GM03348 (cell line): ENCODE measurements around the gene YJEFN3.
A peak's percentile ranks its signal among the peaks of the same experiment; 100 is the strongest.

Source experiments
- DNase-seq: peaks from one replicate; pipeline ENCODE4 v3.0.0; 2012; ENCODE audit warnings: low spot score

YJEFN3 gene, protein sequence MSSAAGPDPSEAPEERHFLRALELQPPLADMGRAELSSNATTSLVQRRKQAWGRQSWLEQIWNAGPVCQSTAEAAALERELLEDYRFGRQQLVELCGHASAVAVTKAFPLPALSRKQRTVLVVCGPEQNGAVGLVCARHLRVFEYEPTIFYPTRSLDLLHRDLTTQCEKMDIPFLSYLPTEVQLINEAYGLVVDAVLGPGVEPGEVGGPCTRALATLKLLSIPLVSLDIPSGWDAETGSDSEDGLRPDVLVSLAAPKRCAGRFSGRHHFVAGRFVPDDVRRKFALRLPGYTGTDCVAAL

DNA sequence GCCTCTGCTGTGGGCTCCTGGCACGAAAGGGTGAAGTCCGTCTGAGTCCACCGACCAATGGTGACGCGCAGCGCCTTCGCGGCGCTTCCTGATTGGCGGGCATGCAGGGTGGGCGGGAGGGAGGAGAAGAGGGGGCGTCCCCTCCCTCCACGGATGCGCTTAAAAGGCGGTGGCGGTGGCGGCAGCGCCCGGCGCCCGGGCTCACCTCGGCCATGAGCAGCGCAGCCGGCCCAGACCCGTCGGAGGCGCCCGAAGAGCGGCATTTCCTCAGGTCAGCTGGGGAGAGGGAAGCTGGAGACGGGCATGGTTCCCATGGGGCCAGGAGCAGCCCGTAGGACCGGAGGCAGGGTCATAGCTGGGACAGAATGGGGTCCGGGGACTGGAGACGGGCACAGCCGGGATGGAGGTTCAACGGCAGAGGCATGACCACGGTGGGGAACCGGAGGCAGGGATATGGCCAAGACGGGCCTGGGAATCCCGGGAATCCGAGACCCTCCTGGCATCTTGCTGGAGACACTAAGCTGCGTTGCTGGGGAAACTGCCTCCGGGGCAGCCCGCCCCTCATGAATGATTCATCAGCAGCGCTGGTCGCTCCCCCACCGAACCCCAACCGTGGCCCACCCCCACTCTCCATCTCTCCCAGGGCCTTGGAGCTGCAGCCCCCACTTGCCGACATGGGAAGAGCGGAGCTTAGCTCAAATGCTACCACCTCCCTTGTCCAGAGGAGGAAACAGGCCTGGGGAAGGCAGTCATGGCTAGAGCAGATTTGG, at the start of gene YJEFN3:
Gene YJEFN3, plus strand, starts transcription at position 191 of the 770 bp plus-strand sequence. Its CDS starts 22 bp downstream, at position 213.
- no peak for DNase-seq

DNA sequence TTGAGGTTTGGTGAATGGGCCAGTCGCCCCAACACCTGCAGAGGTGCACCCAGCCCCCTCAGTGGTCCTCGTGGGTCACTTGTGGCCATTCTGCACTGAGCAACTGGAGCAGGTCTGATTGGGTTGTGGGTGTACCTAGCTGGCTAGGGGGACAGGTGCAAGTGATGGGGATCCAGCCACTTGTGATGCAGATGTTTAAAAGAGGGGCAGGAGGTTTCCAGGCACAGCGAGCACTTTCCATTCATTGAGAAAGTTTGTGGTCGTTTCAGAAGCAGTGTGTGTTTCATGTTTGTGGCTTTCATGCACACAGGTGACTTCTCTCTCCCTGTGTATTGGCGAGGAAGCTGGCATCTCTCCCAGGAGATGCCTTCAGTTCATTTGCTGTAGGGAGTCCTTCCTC, 48.0 kb upstream of the YJEFN3 start:
- no peak for DNase-seq

DNA sequence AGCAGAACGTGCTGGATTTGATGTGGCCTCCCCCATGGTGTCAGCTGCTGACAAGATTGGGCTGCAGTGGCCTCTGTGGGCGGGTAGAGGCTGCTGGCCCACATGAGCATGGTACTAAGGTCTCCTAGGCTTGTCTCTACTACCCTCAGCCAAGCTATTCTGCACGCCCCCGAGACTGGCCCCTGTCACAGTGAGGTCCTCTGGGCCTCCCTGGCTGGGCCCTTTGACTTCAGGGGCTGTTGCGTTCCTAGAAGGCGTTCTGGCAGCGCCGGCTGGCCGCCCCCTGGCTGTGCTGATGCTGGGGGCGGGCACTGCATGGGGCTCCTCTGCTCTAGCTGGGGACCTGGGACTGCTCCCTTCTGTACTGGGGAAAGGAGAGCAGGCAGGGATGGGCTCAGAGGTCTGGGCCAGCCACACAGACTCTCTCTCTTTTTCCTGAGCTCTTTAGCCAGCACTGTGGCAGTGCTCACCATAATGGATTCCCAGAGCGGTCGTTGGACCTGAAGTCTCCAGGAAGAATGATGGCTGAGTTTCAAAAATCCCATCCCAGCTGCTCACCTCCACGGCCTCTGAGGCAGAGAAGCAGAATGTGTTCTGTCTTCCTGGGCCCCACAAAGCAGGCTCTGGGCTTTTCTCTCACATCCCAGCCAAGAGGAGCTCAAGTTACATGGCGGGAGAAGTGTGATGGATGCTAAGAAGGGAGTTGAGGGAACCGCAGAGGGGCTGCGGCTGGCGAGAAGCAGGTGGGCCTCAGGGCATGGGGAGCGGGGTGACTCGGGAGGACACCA, 45.7 kb upstream of the YJEFN3 start:
- no peak for DNase-seq

DNA sequence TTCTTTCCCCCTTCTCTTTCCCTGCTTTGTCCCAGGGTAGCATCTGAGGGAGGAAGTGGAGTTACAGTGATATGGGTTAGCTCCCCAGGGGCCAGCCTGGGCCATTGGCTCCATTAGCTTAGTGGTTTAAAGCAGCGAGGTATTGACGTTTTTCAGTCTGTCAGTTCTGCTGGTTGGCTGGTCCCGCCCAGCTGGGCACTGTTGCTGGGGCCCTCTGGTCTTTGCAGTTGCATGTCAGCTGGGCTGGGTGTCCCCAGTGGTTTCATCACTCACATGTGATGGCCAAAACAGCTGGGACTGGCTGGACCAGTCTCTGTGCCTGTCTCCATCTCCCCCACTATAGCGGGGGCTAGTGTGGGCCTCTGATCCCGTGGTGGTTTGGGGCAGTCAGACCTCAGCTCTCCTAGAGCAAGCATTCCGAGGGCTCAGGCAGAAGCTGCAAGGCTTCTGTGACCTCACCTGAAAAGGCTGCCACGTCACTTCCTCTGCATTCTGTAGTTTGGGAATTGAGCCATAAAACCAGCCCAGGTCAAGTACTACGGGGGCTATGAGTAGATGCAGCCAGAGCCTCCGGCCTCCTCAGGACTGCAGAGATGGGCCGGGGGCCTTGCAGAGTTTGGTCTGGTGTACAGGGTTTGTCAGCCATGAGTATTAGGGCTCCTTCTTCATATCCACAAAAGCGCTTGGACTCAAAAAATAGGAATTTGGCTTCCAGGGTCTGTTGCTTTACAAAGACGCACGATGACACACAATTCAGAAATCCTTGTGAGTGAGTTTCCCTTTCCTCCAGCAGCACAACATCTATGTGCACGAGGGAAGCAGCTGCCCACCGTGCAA, 43.3 kb upstream of the YJEFN3 start:
- DNase-seq = no peak

DNA sequence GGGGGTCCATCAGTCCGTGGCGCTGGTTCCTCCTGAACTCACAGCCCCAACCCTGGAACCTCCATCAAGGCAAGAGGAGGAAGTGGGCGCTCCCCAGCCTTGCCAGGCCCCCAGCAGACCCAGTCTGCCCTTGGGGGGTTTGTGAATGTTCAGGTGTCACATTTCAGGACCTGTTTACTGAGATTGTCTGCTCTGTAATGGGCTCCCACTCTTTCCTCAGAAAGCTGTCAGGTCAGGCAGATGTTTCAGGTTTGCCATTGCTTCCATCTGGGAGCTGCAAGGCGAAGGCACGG, 42.8 kb upstream of the YJEFN3 start:
- no peak for DNase-seq

DNA sequence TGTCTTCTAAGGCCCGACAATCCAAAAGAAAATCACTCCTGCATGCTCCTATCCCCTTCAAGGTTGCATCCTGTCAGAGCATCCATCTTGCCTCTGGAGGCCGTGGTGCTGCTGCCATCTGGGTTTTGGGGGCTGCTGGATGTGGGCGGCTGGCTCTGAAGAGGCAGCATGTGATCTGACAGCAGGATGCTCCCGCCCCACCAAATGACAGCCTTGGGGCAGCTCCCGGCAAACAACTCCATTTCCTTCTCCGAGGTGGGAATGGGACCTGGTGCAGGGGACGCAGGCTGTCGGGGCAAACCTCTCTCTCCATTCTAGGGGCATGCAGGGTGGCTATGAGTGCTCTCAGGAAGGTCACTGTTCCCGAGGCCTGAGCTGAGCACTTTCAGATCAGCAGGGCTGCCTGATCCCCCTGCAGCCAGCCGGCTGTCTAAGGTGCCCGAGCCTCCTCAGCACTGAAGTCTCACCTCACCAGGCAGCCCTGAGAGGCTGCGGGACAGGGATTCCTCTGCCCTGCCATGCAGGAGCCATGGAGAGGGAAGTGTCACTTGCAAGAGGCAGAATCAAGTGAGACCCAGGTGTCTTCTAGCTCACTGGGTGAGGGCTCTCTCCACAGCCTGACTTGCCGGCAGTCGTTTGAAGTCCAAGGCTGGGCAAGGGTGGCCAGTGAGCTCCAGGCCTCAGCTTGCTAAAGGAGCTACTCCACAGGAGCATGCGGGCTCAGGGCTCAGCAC, 42.2 kb upstream of the YJEFN3 start:
- no peak for DNase-seq

DNA sequence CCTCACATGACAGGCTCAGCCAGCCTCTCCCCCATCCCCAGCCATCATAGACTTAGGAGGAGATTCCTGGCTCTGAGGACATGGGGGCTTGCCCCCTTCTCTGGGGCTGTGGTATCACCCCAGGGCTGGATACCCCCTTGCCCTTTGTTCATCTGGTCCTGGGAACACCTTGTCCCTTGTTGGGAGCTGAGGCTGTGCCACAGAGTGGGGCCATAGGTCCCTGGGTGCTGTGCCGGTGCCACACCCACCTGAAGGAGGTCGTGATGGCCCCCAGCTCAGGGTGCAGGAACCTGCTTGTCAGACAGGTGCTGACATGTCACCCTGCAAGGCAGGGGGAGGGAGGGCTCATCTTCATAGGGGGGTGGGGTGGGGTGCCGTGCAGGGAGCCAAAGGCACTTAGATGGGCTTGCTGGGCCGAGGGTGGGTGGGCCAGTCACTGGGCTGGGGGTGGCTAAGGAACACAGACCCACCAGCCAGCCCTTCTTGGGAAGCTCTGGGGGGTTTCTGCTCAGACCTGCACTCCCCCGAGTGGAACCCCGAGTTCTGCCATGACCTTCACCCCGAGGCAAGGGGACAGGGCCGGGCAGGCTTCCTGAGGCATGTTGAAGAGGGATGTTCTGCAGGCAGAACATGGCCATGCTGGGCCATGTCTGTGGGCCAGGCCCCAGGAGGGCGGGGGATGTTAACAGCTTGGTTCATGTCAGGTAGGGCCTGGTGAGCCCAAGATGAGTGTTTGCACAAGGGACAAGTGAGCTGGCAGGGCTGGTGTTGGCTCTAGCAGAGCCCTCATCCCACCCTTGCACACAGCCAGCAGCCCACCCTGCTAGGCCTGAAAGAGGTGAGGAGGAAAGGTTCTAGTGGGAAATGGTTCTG, 41.4 kb upstream of the YJEFN3 start:
- DNase-seq = no peak

DNA sequence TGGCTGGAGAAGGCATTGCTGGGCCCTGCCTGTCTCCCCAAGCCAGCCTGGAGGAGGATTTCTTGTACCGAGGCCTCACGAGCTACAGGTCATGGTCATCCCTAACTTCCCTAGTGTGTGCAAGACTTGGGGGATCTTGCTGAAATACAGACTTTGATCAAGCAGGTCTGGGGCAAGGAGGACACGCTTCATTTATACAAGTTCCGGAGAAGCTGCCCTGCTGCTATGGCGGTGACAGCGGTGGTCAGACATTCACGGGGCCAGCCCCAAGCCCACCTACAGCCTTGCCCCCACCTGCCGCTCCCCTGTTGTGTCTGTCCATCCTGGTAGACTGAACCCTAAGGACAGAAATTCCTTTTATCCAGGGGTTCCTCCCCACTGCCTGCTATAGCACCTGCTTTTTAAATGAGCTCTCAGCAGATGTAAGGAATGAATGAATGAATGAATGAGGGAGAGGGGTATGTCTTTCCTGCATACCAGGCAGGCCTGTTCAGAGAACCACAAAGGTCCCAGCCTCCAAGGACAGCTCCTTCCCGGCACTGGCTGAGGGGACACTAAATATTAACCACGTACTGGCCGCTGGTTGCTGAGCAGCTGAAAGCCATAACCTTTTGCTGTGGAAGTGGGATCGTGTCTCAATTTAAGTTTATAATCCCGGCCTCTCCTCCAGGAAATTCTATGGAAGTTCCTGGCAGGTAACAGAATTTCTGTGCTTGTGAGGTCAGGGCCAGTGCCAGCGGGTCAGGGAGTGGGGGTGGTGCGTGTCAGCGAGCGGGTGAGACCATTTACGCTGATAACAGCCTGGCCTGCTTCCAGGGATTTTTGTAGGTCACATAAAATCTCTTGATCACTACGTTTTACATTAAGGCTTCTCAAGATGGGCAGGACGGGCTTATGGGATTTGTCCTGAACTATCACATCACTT, 40.5 kb upstream of the YJEFN3 start:
- no peak for DNase-seq

DNA sequence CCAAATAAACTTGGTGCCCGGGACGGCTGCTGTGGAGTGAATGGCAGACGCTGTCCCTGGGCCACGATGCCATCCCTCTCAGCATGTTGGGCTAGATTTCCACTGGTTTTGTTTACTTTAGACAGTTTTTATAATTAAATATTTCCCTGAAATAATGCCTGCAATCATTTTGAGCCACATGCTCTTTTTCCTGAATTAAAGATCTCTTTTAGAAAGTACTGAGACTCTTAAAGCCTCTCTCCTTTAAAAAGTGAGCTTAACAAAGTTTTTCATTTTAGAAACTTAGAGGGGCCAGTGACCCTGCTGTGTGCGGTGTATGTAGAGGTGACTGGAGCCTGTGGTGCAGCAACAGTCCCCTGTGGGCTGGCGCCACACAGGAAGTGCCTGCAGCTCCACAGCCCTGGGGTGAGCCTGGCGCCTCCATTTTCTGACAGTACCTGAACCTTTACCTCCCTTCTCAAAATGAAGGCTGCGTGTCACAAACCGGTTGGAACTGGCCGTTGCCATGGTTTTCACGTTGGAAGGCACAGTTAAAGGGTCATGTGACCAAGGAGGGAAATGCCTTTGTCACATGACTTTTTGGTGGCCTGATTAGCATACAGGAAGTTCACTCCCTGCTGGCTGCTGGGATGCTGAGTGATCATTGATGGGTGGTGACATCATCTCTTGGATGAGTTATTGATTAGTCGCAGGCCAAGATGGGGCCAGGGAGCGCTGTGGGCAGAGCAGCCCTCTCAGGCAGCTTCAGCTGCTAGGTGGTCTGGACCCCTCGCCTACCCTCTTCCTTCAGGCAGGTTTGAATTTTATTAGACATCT, 39.6 kb upstream of the YJEFN3 start:
- peak; percentile 94 for DNase-seq

DNA sequence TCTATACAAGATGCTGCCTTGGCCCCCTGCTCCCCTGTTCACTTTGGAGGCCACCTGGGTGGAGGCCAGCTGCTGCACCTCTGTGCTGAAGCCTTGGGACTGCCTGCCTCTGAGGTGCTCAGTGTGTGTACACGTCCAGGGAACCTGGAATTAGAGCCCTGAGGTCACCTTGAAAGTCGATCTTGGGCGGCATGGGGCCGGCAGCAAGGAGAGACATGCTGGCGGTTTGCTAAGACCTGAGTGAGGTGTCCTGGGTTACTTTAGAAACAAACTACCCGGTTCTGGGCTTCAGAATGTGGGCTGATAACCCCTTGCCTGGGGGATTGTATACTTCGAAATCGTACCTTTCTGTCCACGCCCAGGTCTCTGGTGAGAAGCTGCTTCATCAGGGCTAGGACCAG, 38.9 kb upstream of the YJEFN3 start:
- no peak for DNase-seq

DNA sequence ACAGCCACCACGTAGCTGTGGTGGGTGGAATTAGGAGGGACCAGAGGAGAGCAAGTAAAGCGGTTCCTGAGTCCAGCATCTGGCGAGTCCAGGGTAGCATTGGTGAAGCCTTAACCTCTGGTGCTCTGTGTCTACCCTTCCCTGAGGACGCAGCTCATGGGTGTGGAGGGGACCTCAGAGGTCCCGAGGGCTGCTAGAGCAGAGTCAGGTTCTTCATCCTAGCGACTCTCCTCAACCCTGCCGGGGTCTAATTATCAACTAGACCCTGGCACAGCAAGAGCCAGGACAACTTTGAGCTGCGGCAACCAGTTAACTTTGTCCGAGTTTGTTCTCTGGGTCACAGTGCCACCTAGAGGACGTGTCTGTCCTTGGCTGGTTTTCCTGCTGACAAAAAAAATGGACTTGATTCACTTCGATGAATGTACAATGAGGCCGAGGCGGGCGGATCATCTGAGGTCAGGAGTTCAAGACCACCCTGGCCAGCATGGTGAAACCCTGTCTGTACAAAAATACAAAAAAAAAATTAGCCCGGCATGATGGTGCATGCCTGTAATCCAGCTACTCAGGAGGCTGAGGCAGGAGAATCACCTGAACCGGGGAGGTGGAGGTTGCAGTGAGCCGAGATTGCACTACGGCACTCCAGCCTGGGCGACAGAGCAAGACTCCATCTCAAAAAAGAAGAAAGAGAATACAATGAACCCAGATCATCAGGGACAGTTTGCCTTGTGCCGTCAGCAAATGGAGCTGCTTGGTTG, 38.3 kb upstream of the YJEFN3 start:
- DNase-seq = peak; percentile 89

DNA sequence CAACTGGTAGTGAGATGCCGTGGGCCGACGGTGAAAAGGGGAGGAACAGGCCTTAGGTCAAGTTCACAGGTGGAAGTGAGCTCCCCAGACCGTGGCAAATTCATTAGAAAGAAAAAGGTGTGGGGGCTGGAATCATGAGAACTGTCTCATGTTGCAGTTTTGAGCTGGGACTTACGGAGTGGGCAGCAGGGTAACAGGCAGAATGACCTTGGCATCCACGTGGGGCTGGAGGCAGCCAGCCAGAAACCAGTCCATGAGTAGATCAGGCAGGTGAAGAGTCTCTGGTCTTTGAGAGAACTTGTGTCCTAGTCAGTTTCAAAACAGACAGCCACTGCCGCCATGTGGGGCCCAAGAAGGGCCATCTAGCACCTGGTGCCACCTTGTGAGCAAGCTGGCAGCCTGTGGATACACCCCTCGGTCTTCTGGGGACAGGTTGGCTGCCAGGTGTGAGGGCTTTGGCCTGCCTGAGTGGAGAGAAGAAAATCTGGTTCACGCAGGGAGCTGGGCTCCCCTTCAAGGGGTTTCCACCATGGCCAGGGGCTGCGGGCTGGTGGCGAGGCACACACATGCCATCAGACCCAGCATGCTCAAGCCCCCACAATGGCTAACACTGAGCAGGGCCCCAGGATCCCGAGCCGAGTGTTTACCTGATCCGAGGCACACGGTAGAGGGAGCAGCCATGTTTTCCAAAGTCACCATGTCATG, 37.2 kb upstream of the YJEFN3 start:
- no peak for DNase-seq

DNA sequence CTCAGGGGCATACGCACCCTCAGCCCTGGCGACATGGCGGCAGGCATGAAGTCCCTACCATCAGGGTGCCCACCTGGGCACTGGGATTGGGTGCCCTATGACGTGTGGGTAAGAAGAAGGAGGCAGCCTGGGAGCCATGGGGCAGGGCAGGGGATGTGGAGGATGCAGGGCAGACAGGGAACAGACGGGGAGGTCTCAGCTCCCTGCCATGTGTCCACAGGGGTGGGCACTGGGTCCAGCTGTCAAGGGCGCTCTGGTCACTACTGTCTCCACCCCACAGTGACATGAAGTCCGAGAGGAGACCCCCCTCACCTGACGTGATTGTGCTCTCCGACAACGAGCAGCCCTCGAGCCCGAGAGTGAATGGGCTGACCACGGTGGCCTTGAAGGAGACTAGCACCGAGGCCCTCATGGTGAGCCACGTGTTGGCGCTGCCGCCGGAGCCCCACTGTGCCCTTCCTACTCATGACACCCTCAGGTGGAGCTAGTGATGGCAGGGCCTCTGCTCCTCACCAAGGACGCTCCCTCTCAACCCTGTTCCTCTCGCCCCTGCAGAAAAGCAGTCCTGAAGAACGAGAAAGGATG, 36.6 kb upstream of the YJEFN3 start:
- DNase-seq = no peak

DNA sequence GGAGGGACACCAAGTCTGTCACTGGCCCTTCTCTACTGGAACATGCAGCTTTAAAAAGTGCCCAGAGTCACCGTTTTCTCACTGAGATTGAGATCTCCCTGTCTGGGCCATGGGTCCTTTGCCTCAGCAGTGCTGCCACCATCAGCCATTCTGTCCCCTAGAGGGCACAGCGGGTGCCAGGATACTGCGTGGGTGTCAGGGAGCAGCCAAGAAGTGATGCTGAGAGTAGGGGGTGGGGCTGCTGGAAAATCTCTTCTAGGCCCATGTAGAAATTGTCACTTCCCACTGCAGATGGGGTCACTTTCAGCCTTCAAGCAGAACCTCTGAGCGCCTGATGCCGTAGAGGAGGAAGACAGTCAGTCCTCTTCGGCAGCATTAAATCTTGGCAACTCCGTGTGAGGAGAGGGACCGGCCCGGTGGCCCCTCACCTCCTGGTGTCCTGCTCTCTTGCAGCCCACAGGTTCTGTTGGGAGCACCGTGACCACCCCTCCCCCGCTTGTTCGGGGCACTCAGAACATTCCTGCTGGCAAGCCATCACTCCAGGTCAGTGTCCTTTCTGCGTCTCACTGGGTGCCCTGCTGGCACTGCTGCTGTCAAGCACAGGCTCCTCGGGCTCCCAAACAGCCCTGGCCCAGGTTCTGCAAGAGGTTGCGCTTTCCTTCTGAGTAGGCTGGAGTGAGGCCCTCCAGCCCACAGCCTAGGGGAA, 34.7 kb upstream of the YJEFN3 start:
- DNase-seq = no peak

DNA sequence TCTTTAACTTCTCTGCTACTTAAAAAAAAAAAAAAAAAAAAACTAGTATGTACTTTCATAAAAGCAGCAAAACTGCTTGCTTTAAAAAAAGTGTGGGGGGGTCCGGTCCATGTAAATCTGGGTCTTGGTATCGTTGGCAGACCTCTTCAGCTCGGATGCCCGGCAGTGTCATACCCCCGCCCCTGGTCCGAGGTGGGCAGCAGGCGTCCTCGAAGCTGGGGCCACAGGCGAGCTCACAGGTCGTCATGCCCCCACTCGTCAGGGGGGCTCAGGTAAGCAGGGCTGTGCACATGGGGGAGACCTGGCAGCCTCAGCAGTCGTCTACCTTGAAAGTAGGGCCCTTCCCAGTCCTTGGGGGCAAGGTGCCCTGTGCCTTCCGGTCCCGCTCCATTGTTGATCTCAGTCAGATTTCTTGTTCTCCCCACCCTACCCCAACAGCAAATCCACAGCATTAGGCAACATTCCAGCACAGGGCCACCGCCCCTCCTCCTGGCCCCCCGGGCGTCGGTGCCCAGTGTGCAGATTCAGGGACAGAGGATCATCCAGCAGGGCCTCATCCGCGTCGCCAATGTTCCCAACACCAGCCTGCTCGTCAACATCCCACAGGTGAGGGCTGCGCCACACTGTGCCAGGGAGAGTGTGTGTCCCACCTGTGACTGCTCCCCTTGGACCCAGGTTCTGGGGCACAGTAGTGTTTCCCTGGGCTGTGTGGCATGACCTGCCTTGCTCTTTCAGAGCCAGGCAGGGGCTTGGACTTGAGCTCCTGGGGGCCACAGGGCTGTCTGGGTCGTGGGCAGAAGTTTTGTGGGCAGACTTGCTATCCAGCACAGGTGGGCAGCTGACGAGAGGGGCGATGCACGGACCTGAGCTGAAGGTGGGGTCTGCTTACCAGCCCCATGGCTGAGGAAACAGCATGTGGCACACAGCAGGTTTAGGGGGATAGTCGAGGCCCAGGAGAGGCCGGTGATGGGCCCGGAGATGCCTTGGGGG, 32.8 kb upstream of the YJEFN3 start:
- no peak for DNase-seq
